SK-N-SH (cell line): ENCODE results near the gene NSD2. TPM values are rescaled to one million over a fixed set of nuclear protein-coding genes. Genes with fewer than 3 reads are reported as not detected.

Experiments used
- CTCF ChIA-PET: fragments of 300-600, 350-600 bp; formaldehyde crosslinking; extraction: SDS; loops from one replicate; lab custom pipeline; 2021; lab: Yijun Ruan, JAX
- POLR2A ChIA-PET: fragments of 350-600 bp; sonication (Branson Sonifier 250); formaldehyde crosslinking; extraction: SDS; loops from one replicate; lab custom pipeline; 2020; ENCODE audit warnings: antibody characterized with exemption, inconsistent platforms; lab: Yijun Ruan, JAX
- DNase-seq: peaks from one replicate; pipeline ENCODE4 v3.0.0; 2012
- H2AFZ ChIP-seq: fragments of 200-600 bp; sonication (generic); 2 replicates; pipeline ENCODE4 v1.8.1; 2016; ENCODE audit warnings: antibody characterized with exemption, mild to moderate bottlenecking, low read depth
- H3F3A ChIP-seq: fragments of 200-600 bp; sonication (generic); replicated peaks from 2 replicates; pipeline ENCODE3; 2016; ENCODE audit warnings: antibody characterized with exemption, mild to moderate bottlenecking; ENCODE audit not compliant: insufficient read depth
- H3K27ac ChIP-seq, 2 experiments: fragments of 200-500 bp in 1 of 2; fragments of 200-600 bp in 1 of 2; sonication (Bioruptor generic) in 1 of 2; sonication (generic), shearing (Covaris generic) in 1 of 2; 2 replicates each; pipeline versions ENCODE4 v1.5.1 to v1.6.1; 2014 to 2016; ENCODE audit warnings: low read depth in 2 of 2, inconsistent platforms in 1 of 2, low read length in 1 of 2, mild to moderate bottlenecking in 1 of 2, mixed read lengths in 1 of 2
- H3K27me3 ChIP-seq: fragments of 200-600 bp; sonication (generic), shearing (Covaris generic); 2 replicates; pipeline ENCODE4 v1.6.1; 2016; ENCODE audit warnings: mixed run types; ENCODE audit not compliant: insufficient read depth
- H3K36me3 ChIP-seq, 2 experiments: fragments of 200-500 bp in 1 of 2; fragments of 200-600 bp in 1 of 2; sonication (Bioruptor generic) in 1 of 2; sonication (generic) in 1 of 2; replicated peaks in 1 of 2; 2 replicates each; pipeline versions ENCODE3 to v1.5.1; 2014 to 2016; ENCODE audit warnings: low read length in 1 of 2, mild to moderate bottlenecking in 1 of 2; ENCODE audit not compliant: insufficient read depth in 2 of 2, control insufficient read depth in 1 of 2
- H3K4me1 ChIP-seq, 2 experiments: fragments of 200-500 bp in 1 of 2; fragments of 200-600 bp in 1 of 2; sonication (Bioruptor generic) in 1 of 2; sonication (generic), shearing (Covaris generic) in 1 of 2; 2 replicates each; pipeline versions ENCODE4 v1.5.1 to v1.6.1; 2014 to 2016; ENCODE audit warnings: low read depth in 1 of 2, low read length in 1 of 2, mixed run types in 1 of 2; ENCODE audit not compliant: insufficient read depth in 2 of 2, control insufficient read depth in 1 of 2
- H3K4me2 ChIP-seq: fragments of 200-600 bp; sonication (generic), shearing (Covaris generic); 2 replicates; pipeline ENCODE4 v1.6.1; 2017; ENCODE audit warnings: mixed run types
- H3K4me3 ChIP-seq, 2 experiments: fragments of 200-500 bp in 1 of 2; fragments of 200-600 bp in 1 of 2; sonication (Bioruptor generic) in 1 of 2; sonication (generic), shearing (Covaris generic) in 1 of 2; 2 replicates each; pipeline versions ENCODE4 v1.5.1 to v1.8.1; 2014 to 2016; ENCODE audit warnings: low read depth in 2 of 2, inconsistent platforms in 1 of 2, low read length in 1 of 2, mild to moderate bottlenecking in 1 of 2, mixed read lengths in 1 of 2, moderate library complexity in 1 of 2
- H3K79me2 ChIP-seq: fragments of 200-600 bp; sonication (generic); 2 replicates; pipeline ENCODE4 v1.8.1; 2017; ENCODE audit warnings: mild to moderate bottlenecking; ENCODE audit not compliant: insufficient read depth
- H3K9ac ChIP-seq: fragments of 200-600 bp; sonication (generic); 2 replicates; pipeline ENCODE4 v1.6.1; 2017; ENCODE audit warnings: mixed run types
- H3K9me2 ChIP-seq: fragments of 200-600 bp; sonication (generic); 2 replicates; pipeline ENCODE4 v1.6.1; 2017; ENCODE audit warnings: mixed run types
- H3K9me3 ChIP-seq: fragments of 200-600 bp; sonication (generic); 2 replicates; pipeline ENCODE4 v1.6.1; 2017; ENCODE audit warnings: mixed run types, mild to moderate bottlenecking, moderate library complexity
- H4K20me1 ChIP-seq: fragments of 200-600 bp; sonication (generic); 2 replicates; pipeline ENCODE4 v1.6.1; 2017; ENCODE audit warnings: mild to moderate bottlenecking, mixed run types; ENCODE audit not compliant: insufficient read depth
- CHD2 ChIP-seq: fragments of 150-350 bp; IDR thresholded peaks from 2 replicates; pipeline ENCODE4 v1.6.1; 2018; ENCODE audit warnings: low read length; ENCODE audit not compliant: partially characterized antibody
- ELF1 ChIP-seq: IDR thresholded peaks from 2 replicates; pipeline ENCODE4 v1.4.0; 2012
- EP300 ChIP-seq, 2 experiments: IDR thresholded peaks; 2 replicates each; pipeline versions ENCODE4 v1.4.0 to v1.6.1; 2012; ENCODE audit warnings: borderline replicate concordance in 1 of 2, low read depth in 1 of 2, low read length in 1 of 2
- EZH2phosphoT487 ChIP-seq: fragments of 200-600 bp; sonication (generic); IDR thresholded peaks from 2 replicates; pipeline ENCODE4 v1.6.1; 2017; ENCODE audit warnings: low read depth, mixed run types, mild to moderate bottlenecking, antibody characterized with exemption, moderate library complexity, borderline replicate concordance
- FOXM1 ChIP-seq: IDR thresholded peaks from 2 replicates; pipeline ENCODE4 v1.4.0; 2012; ENCODE audit warnings: low read depth, mild to moderate bottlenecking
- GABPA ChIP-seq: IDR thresholded peaks from 2 replicates; pipeline ENCODE4 v1.4.0; 2012; ENCODE audit warnings: low read depth, mild to moderate bottlenecking
- JUND ChIP-seq: IDR thresholded peaks from 2 replicates; pipeline ENCODE4 v1.4.0; 2012
- MXI1 ChIP-seq: IDR thresholded peaks from 2 replicates; pipeline ENCODE4 v1.6.1; 2012; ENCODE audit warnings: mild to moderate bottlenecking, low read depth, low read length, improper control_type of control experiment
- NFIC ChIP-seq: IDR thresholded peaks from 2 replicates; pipeline ENCODE4 v1.4.0; 2012; ENCODE audit warnings: borderline replicate concordance
- NRF1 ChIP-seq: IDR thresholded peaks from 2 replicates; pipeline ENCODE4 v1.6.1; 2012; ENCODE audit warnings: low read depth, mild to moderate bottlenecking, low read length
- POLR2AphosphoS5 ChIP-seq: IDR thresholded peaks from 2 replicates; pipeline ENCODE4 v1.6.1; 2012; ENCODE audit warnings: low read depth, low read length
- RCOR1 ChIP-seq: fragments of 150-350 bp; IDR thresholded peaks from 2 replicates; pipeline ENCODE4 v1.6.1; 2017; ENCODE audit warnings: antibody characterized with exemption, low read length
- SIN3A ChIP-seq: IDR thresholded peaks from 2 replicates; pipeline ENCODE4 v1.6.1; 2012; ENCODE audit warnings: low read depth, mild to moderate bottlenecking, low read length, moderate library complexity, borderline replicate concordance
- SMC3 ChIP-seq: IDR thresholded peaks from 2 replicates; pipeline ENCODE4 v1.6.1; 2012; ENCODE audit warnings: low read depth, low read length, improper control_type of control experiment
- TEAD4 ChIP-seq: IDR thresholded peaks from 2 replicates; pipeline ENCODE4 v1.4.0; 2012; ENCODE audit warnings: mild to moderate bottlenecking, borderline replicate concordance; ENCODE audit not compliant: insufficient read depth
- YY1 ChIP-seq: IDR thresholded peaks from 2 replicates; pipeline ENCODE4 v1.4.0; 2012; ENCODE audit warnings: low read depth, mild to moderate bottlenecking
- WGBS: methylation state at CpG from one replicate; pipeline ENCODE4 v1.1.6; 2017; ENCODE audit warnings: low lambda C conversion rate; 5-methylcytosine and 5-hydroxymethylcytosine counted together
- polyA plus RNA-seq, 3 experiments: library from polyadenylated mRNA; depleted of rRNA; stranded (reverse); fragments of >200 nt; gene quantifications; 2 replicates each; pipeline ENCODE4 v1.2.3, GENCODE V29; 2012
- TF ChIP-seq, protein P1 (sequence below): IDR thresholded peaks from 2 replicates; pipeline ENCODE4; 2012
- TF ChIP-seq, protein P2 (sequence below): fragments of 150-350 bp; IDR thresholded peaks from 2 replicates; pipeline ENCODE4 v1.6.1; 2016; ENCODE audit warnings: mild to moderate bottlenecking, low read depth, low read length
- TF ChIP-seq, protein P3 (sequence below): fragments of 150-350 bp; IDR thresholded peaks from 2 replicates; pipeline ENCODE4 v1.6.1; 2017; ENCODE audit warnings: antibody characterized with exemption, low read length, low read depth, borderline replicate concordance

Gene NSD2
- polyA plus RNA-seq, 1 of the 3 experiments (the other 2 are of a cell fraction), result 34.2 TPM

DNA sequence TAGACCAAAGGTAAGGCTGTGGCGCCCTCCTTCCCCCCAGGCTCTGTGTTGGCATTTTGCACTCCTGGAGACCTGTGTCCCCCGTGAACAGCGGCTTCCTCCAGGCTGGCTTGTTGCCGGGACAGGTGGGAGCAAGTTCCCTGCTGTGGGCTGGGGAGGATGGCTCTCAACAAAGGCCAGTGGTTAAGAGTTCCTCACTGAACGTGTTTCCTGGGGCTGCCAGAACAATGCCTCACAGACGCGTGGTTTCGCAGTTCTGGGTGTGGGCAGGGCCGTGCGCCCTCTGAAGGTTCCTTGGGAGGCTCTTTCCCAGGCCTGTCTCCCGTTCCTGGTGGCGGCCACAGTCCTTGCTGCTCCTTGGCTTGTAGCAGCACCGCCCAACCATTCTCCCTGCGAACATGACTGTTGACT is 104.2 kb downstream of the NSD2 start:
- H3K9me2 ChIP-seq, result no peaks in the 10 kb centered on the region
- H3K27ac ChIP-seq, result no peak overlapping the region
- peaks cover 23 to 68% of the 10 kb centered on the region in 2 experiments for H3K36me3 ChIP-seq
- no peaks in the 10 kb centered on the region for H3K27me3 ChIP-seq
- TF ChIP-seq SMC3 (no peak), SIN3A (no peak), NFIC (no peak), GABPA (no peak), NRF1 (no peak), POLR2AphosphoS5 (no peak), ELF1 (no peak), FOXM1 (no peak)
- TF ChIP-seq, protein P1, sequence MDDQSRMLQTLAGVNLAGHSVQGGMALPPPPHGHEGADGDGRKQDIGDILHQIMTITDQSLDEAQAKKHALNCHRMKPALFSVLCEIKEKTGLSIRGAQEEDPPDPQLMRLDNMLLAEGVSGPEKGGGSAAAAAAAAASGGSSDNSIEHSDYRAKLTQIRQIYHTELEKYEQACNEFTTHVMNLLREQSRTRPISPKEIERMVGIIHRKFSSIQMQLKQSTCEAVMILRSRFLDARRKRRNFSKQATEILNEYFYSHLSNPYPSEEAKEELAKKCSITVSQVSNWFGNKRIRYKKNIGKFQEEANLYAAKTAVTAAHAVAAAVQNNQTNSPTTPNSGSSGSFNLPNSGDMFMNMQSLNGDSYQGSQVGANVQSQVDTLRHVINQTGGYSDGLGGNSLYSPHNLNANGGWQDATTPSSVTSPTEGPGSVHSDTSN, result no peak
- TF ChIP-seq, protein P2, sequence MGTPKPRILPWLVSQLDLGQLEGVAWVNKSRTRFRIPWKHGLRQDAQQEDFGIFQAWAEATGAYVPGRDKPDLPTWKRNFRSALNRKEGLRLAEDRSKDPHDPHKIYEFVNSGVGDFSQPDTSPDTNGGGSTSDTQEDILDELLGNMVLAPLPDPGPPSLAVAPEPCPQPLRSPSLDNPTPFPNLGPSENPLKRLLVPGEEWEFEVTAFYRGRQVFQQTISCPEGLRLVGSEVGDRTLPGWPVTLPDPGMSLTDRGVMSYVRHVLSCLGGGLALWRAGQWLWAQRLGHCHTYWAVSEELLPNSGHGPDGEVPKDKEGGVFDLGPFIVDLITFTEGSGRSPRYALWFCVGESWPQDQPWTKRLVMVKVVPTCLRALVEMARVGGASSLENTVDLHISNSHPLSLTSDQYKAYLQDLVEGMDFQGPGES, result no peak
- no peak overlapping the region for H2AFZ ChIP-seq
- H3K4me1 ChIP-seq, result no peaks in the 10 kb centered on the region
- H3K9ac ChIP-seq, result no peak overlapping the region
- no peak overlapping the region for H3K4me2 ChIP-seq
- H3F3A ChIP-seq, result peaks cover 16% of the 10 kb centered on the region
- H3K9me3 ChIP-seq, result no peaks in the 10 kb centered on the region
- no peaks in the 10 kb centered on the region for H4K20me1 ChIP-seq
- H3K79me2 ChIP-seq, result peaks cover 17% of the 10 kb centered on the region
- POLR2A ChIA-PET, result no interaction called here
- 95% methylated on average over 7 of the region's 14 CpGs for WGBS
- CTCF ChIA-PET, result interaction anchor here (1.0 to 1.5 kb wide), 3 partner anchors 8 to 11 kb away, joined by 3 to 4 read pairs (median 3); no protein-coding TSS in a partner anchor
- H3K4me3 ChIP-seq, result no peak overlapping the region
- no peak for DNase-seq

DNA sequence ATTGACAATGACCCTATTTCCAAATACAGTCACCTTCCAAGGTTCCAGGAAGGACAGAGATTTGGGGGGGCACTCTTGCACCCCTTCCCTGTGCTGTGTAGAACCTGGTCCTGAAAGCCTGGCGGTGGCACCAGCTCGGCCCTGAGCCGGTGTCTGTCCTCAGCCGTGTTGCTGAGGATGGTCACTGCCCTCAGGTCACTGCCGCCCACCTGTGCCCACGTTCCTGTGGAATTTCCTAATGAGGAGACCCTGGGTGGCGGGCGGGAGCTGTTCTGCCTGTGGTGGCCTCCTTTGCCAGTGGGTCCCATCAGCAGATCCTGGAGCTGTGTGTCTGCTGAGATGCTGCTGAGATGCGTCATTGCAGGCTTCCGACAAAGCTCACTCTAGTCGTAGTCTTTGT is 104.7 kb downstream of the NSD2 start:
- Histone ChIP-seq H3K9me3 (no peaks in the 10 kb centered on the region), H2AFZ (no peak overlapping the region), H3F3A (peaks cover 18% of the 10 kb centered on the region), H4K20me1 (no peaks in the 10 kb centered on the region), H3K36me3 (peaks cover 28 to 73% of the 10 kb centered on the region in 2 experiments), H3K4me2 (no peak overlapping the region), H3K9ac (no peak overlapping the region), H3K4me1 (no peaks in the 10 kb centered on the region), H3K9me2 (no peaks in the 10 kb centered on the region), H3K27me3 (no peaks in the 10 kb centered on the region), H3K27ac (no peak overlapping the region), H3K4me3 (no peak overlapping the region), H3K79me2 (peaks cover 17% of the 10 kb centered on the region)
- ChIA-PET CTCF (no interaction called here), POLR2A (no interaction called here)
- no CpG with 5 or more reads among the region's 11 CpGs for WGBS
- TF ChIP-seq CHD2 (no peak), RCOR1 (no peak), EZH2phosphoT487 (no peak), YY1 (no peak), JUND (no peak), ELF1 (no peak), TEAD4 (no peak), GABPA (no peak), SMC3 (no peak), MXI1 (no peak), EP300 (IDR thresholded peaks at IDR 0.05; ENCODE audit: borderline replicate concordance in 1 of 2, low read depth in 1 of 2, low read length in 1 of 2) (no peak)
- TF ChIP-seq, protein P2, result no peak
- TF ChIP-seq, protein P3, sequence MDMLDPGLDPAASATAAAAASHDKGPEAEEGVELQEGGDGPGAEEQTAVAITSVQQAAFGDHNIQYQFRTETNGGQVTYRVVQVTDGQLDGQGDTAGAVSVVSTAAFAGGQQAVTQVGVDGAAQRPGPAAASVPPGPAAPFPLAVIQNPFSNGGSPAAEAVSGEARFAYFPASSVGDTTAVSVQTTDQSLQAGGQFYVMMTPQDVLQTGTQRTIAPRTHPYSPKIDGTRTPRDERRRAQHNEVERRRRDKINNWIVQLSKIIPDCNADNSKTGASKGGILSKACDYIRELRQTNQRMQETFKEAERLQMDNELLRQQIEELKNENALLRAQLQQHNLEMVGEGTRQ, result no peak
- no peak for DNase-seq
